ENCODE results near the gene MEGF9.

The MEGF9 gene

GRCh38 chr9:120603591-120603990 lies 110.7 kb downstream of the MEGF9 start:
- TF ChIP-seq CTCF (conservative IDR thresholded peaks at IDR 0.05; ENCODE audit: low read depth, low read length), result no peak
- no peak for DNase-seq (ENCODE audit: low read depth)
- no peak overlapping the region for H3K4me3 ChIP-seq (ENCODE audit: low read depth, low read length)

GRCh38 chr9:120603010-120603409 lies 111.3 kb downstream of the MEGF9 start:
- TF ChIP-seq CTCF (conservative IDR thresholded peaks at IDR 0.05; ENCODE audit: low read depth, low read length), result no peak
- H3K4me3 ChIP-seq (ENCODE audit: low read depth, low read length), result no peak overlapping the region
- DNase-seq (ENCODE audit: low read depth), result no peak

GRCh38 chr9:120593955-120594277 lies 120.4 kb downstream of the MEGF9 start:
- no peak overlapping the region for H3K4me3 ChIP-seq (ENCODE audit: low read depth, low read length)
- TF ChIP-seq CTCF (conservative IDR thresholded peaks at IDR 0.05; ENCODE audit: low read depth, low read length), result no peak
- no peak for DNase-seq (ENCODE audit: low read depth)

GRCh38 chr9:120593250-120593954 lies 120.9 kb downstream of the MEGF9 start:
- no peak for TF ChIP-seq CTCF (conservative IDR thresholded peaks at IDR 0.05; ENCODE audit: low read depth, low read length)
- no peak for DNase-seq (ENCODE audit: low read depth)
- H3K4me3 ChIP-seq (ENCODE audit: low read depth, low read length), result no peak overlapping the region

- no peak for TF ChIP-seq CTCF (conservative IDR thresholded peaks at IDR 0.05; ENCODE audit: low read depth, low read length)
- no peak overlapping the region for H3K4me3 ChIP-seq (ENCODE audit: low read depth, low read length)
- no peak for DNase-seq (ENCODE audit: low read depth)
These were observed 122.1 kb downstream of the MEGF9 start for GRCh38 chr9:120592210-120592609.

GRCh38 chr9:120587328-120587727 lies 126.9 kb downstream of the MEGF9 start:
- no peak for DNase-seq (ENCODE audit: low read depth)
- H3K4me3 ChIP-seq (ENCODE audit: low read depth, low read length), result no peak overlapping the region
- no peak for TF ChIP-seq CTCF (conservative IDR thresholded peaks at IDR 0.05; ENCODE audit: low read depth, low read length)

- TF ChIP-seq CTCF (conservative IDR thresholded peaks at IDR 0.05; ENCODE audit: low read depth, low read length), result no peak
- DNase-seq (ENCODE audit: low read depth), result peak; percentile 75
- H3K4me3 ChIP-seq (ENCODE audit: low read depth, low read length), result no peak overlapping the region
These were observed 130.3 kb downstream of the MEGF9 start for GRCh38 chr9:120583958-120584369.
